IMR-90 (cell line): ENCODE measurements around the gene JAGN1.

ENCODE experiments used
- RCOR1 ChIP-seq: IDR thresholded peaks from 2 replicates; pipeline ENCODE4 v1.6.1; 2012; ENCODE audit warnings: mild to moderate bottlenecking, low read length, improper control_type of control experiment; ENCODE audit not compliant: insufficient replicate concordance
- SMC3 ChIP-seq: fragments of 150-350 bp; IDR thresholded peaks from 2 replicates; pipeline ENCODE4 v1.6.1; 2016; ENCODE audit warnings: low read depth, mild to moderate bottlenecking, antibody characterized with exemption, low read length, moderate library complexity

GRCh38 chr3:9843715-9844438 is 46.5 kb upstream of the JAGN1 start, which contains the start of gene RPUSD3:
- TF ChIP-seq RCOR1 (no peak), SMC3 (no peak)
